SJSA1 (cell line): ENCODE data around the gene PAK4. TPM values are rescaled to one million over a fixed set of nuclear protein-coding genes. Genes with fewer than 3 reads are reported as not detected.

ENCODE experiments used
- DNase-seq, 2 experiments: peaks; one replicate each; pipeline ENCODE4 v3.0.0-alpha.2; 2015 to 2020; ENCODE audit warnings: low spot score in 2 of 2, low read depth in 1 of 2
- H3K27ac ChIP-seq: fragments of 250-450 bp; sonication (Bioruptor Pico); 2 replicates; pipeline ENCODE4 v1.5.1; 2020; ENCODE audit warnings: mild to moderate bottlenecking, moderate library complexity
- H3K27me3 ChIP-seq: fragments of 250-450 bp; sonication (Bioruptor Pico); replicated peaks from 2 replicates; pipeline ENCODE4 v1.5.1; 2020; ENCODE audit warnings: mild to moderate bottlenecking, moderate library complexity
- H3K36me3 ChIP-seq: fragments of 250-450 bp; sonication (Bioruptor Pico); 2 replicates; pipeline ENCODE4 v1.5.1; 2020; ENCODE audit warnings: mild to moderate bottlenecking
- H3K4me1 ChIP-seq: fragments of 250-450 bp; sonication (Bioruptor Pico); replicated peaks from 2 replicates; pipeline ENCODE4 v1.6.1; 2021; ENCODE audit warnings: mild to moderate bottlenecking
- H3K4me3 ChIP-seq: fragments of 250-450 bp; sonication (Bioruptor Pico); 2 replicates; pipeline ENCODE4 v1.5.1; 2020; ENCODE audit warnings: mild to moderate bottlenecking
- H3K9me3 ChIP-seq: fragments of 250-450 bp; sonication (Bioruptor Pico); replicated peaks from 2 replicates; pipeline ENCODE4 v1.5.1; 2020; ENCODE audit warnings: mild to moderate bottlenecking
- total RNA-seq: library from RNA; depleted of rRNA; stranded (reverse); fragments of >200 nt; shearing (Covaris generic); gene quantifications from 2 replicates; pipeline ENCODE4 v1.2.3, GENCODE V29; 2014

PAK4 gene
- total RNA-seq, 1 experiment from 2014 or later = 7.2 TPM

DNA sequence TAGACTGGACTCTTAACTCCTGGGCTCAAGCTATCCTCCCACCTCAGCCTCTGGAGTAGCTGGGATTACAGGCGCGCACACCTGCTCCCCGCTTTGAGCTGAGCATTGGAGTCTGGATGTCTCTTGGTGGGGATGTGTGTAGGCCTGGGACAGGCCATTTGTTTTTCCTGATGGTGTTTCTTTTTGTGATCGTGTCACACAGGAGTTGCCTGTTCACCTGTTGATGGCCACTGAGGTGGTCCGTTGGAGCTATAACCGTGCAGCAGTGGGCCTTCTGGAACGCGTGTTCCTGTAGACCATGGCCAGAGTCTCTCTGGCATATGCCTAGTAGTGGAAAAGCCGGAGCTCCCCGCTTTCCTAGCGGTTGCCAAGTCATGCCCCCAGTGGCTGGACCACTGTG lies 3.5 kb downstream of the PAK4 start:
- H3K27me3 ChIP-seq = no peaks in the 10 kb centered on the region
- H3K36me3 ChIP-seq = peaks cover 13% of the 10 kb centered on the region; the same call in 1 of the 2 replicates
- H3K9me3 ChIP-seq = no peaks in the 10 kb centered on the region
- peaks cover 9% of the 10 kb centered on the region for H3K4me1 ChIP-seq
- H3K27ac ChIP-seq = no peak overlapping the region
- H3K4me3 ChIP-seq = no peak overlapping the region
- DNase-seq = no peak

DNA sequence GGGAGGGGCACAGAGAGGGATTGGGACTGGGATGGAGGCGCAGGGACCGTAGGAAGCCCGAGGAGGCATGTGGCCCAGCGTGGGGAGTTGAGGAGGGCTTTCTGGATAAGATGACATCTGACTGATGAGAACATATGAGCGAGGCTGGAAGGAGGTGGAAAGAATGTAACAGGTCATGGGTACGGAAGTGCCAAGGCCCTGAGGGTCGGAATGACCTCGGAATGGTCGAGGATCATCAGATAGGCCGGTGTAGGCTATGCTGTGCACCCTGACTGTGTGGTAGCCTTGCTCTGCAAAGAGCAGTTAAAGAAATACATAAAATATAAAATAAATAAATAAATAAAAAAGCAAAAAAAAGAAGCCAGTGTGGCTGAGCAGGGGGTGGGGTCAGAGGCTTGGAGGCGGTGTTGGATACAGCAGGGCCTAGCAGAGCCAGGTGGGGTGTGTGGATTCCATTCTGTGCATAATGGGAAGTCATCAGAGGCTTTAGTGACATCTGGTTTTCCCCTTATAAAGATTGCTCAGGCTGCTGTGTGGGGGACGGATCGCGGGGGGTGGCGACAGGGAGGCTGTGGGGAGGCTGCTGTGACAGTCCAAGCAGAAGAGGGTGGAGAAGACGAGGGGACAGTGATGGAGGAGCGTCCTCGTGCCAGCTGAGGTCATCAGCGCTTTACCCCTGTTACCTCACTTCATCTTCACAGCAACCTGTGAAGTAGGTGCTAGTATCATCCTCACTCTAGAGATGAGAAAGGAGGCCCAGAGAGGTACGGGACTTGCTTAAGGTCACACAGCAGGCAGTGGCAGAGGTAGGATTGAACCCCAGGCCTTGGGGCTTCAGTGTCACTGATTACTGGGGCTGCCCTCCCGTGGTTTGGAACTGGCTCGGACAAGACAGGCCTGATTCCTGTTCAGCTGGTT lies 5.0 kb downstream of the PAK4 start:
- Histone ChIP-seq H3K27me3 (no peaks in the 10 kb centered on the region), H3K36me3 (peaks cover 13% of the 10 kb centered on the region; the same call in 1 of the 2 replicates), H3K4me3 (no peak overlapping the region), H3K4me1 (peaks cover 9% of the 10 kb centered on the region), H3K9me3 (no peaks in the 10 kb centered on the region), H3K27ac (no peak overlapping the region)
- DNase-seq = no peak

DNA sequence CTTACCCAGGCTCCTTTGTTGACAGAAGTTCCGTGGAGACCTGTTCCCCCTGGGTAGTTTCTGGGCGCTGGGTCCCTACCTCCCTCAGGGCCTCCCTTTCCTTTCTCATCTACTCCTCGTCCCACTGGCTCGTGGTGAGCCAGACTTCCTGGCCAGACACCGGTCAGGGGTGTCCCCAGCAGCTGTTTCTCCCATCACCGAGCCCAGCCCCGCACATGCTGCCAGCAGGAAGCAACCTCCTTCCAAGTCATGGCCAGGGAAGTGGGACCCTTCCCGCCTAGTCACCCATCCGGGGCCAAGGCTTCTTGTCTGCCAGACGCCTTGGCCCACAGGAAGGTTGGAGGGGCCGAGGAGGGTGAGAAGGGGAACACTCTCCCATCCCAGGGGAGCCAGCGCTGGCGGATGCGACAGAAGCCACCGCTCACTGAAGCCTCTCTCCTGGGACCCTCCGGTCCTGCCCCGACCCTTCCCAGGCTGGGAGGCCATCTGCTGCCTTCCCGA lies 5.7 kb downstream of the PAK4 start:
- no peak overlapping the region for H3K4me3 ChIP-seq
- DNase-seq = no peak
- no peaks in the 10 kb centered on the region for H3K9me3 ChIP-seq
- H3K27me3 ChIP-seq = no peaks in the 10 kb centered on the region
- H3K36me3 ChIP-seq = peaks cover 13% of the 10 kb centered on the region; the same call in 1 of the 2 replicates
- H3K4me1 ChIP-seq = peaks cover 11% of the 10 kb centered on the region
- H3K27ac ChIP-seq = no peak overlapping the region

DNA sequence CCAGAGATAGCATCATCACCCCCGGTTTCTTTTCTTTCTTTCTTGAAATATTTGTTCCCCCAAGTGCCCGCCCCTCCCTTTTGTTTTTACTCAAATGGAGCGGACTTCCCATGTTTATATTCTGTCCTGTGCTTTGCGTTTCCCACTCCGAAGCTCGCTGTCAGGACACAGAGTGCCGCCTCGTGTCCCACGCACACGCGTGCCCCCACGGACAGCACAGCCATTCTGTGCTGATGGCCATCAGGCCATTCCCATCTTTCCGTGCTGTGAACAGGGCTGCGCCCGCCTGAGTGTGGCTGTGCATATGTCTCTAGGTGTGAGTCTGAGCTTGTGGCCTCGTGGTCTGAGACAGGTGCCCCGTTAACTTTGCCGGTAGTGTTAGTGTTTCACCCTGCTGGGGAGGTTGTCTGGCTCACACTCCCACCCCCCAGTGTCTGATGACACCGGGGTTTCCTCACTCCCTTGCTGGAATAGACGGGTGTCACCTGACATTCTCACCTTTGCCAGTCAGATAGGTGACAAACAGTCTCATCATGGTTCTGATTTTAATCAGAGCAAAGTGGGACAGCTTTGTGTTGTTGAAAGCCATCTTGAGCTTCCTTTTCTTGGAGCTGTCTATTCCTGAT lies 6.9 kb downstream of the PAK4 start:
- no peak for DNase-seq
- H3K36me3 ChIP-seq = peaks cover 12% of the 10 kb centered on the region; the same call in 1 of the 2 replicates
- no peak overlapping the region for H3K4me3 ChIP-seq
- no peaks in the 10 kb centered on the region for H3K27me3 ChIP-seq
- no peak overlapping the region for H3K27ac ChIP-seq
- H3K4me1 ChIP-seq = peaks cover 11% of the 10 kb centered on the region
- H3K9me3 ChIP-seq = no peaks in the 10 kb centered on the region

DNA sequence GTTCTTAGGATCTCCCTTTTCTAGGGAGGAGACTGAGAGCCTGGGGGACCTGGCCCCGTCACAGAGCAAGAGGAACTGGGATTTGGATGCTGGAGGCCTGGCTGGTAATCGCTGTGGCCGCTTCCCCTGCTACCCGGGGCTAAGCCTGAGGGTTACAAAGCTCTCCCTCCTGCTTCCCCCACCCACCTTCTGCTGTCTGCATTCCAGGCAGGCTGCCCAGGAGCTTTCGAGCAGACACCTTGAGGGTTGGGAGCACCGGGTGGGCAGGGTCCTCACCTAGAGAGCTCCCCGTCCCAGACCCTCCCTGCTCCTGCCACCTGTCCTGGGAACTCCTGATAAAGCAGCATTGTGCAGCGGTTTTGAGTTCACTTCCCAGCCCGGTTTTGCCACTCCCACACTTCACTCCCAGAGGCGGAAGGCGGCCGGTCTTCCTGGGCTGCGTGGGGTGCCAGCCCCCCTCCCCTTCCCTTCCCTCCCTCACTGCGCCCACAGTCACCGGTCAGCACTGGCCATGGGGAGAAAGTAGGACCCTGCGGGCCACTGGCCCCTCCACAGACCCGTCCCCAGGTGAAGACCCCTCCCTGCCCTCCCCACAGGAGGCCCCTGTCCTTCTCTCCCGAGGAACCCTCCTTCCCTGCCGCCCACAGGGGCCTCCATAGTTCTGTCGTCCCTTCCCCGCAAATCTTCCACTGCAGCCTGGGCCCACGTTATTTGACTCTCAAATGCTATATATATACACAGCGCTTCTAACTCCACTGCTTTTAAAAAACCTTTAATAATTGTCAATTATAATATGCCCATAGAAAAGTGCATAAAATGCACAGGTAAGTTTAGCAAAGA lies 8.1 kb downstream of the PAK4 start:
- H3K27me3 ChIP-seq = no peaks in the 10 kb centered on the region
- H3K4me3 ChIP-seq = no peak overlapping the region
- DNase-seq = no peak
- no peaks in the 10 kb centered on the region for H3K9me3 ChIP-seq
- H3K36me3 ChIP-seq = 0 out of 2 replicates have a peak, but pooled peaks cover 5% of the 10 kb centered on the region
- peaks cover 6% of the 10 kb centered on the region; the same call in 1 of the 2 replicates for H3K4me1 ChIP-seq
- no peak overlapping the region for H3K27ac ChIP-seq

DNA sequence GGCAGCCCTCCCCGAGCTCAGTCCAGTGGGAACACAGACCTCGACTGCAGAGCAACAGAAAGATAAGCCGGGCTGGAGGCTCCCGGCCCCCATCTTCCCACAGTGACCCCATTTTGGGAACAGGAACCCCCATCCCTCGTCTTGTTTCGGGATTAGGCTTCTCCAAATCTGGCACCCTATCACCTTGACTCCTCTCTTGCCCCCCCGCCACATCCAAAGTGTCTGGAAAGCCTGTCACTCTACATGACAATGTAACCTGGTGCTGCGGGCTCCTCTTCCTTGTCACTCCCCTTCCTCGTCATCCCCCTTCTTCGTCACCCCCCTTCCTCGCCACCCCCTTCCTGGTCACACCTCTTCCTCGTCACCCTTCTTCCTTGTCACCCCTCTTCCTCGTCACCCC lies 10.1 kb downstream of the PAK4 start:
- Histone ChIP-seq H3K9me3 (no peaks in the 10 kb centered on the region), H3K4me3 (no peak overlapping the region), H3K27ac (no peak overlapping the region), H3K36me3 (no peaks in the 10 kb centered on the region), H3K4me1 (peaks cover 13% of the 10 kb centered on the region), H3K27me3 (no peaks in the 10 kb centered on the region)
- DNase-seq = no peak

DNA sequence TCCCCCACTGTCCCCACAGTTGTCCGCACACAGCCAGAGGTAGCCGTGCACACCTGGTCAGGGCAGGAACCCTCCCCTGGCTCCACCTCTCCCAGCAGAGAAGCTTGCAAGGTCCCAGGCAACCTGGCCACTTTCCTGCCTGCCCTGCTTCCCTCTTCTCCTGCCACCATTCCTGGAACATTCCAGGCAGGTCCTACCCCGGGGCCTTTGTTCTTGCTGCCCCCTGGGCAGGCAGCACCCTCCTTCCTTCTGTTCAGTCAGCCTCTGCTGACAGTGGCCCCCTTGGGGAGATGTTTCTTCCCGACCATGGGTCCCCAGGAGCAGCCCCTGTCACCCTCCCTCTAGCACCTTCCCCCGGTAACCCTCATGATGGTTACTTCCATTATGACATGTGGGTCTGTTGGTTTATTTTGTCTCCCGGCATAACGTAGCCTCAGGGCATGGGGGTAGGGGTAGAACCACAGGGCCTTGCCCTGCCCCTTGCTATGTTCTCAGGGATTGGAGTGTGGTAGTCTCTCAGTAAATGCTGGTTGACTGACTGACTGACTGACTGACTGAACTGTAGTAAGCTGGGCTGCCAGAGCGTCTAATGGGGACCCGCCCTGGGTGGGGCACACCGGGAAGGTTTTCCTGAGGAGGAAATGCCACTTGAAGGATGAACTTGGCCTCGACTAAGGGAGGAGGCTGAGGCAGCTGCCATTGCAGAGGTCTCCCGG lies 10.8 kb downstream of the PAK4 start:
- no peaks in the 10 kb centered on the region for H3K27me3 ChIP-seq
- no peak for DNase-seq

DNA sequence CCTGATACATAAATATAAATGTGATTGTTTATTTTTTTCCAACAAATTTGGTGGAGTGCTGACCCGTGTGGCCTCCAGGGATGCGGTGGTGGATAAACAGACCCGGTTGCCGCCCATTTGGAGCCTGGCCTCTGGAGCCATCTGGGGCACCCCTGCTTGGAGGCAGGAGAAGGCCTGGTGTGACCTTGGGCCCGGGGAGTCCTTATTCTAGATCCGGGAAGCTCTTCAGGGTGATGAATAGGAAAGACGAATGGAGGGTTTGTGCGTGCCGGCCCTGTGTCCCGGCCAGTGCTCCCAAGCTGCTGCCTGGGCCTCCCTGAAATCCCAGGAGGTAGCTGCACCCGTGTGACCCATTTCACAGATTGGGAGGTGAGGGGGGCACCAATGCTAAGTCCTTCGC lies 11.5 kb downstream of the PAK4 start:
- H3K4me3 ChIP-seq = no peak overlapping the region
- no peak for DNase-seq
- no peaks in the 10 kb centered on the region for H3K9me3 ChIP-seq
- no peak overlapping the region for H3K27ac ChIP-seq
- no peaks in the 10 kb centered on the region for H3K36me3 ChIP-seq
- peaks cover 13% of the 10 kb centered on the region for H3K4me1 ChIP-seq
- no peaks in the 10 kb centered on the region for H3K27me3 ChIP-seq

More for the DNA sequence above, 10.8 kb downstream of the PAK4 start:
- no peak overlapping the region for H3K4me3 ChIP-seq
- H3K36me3 ChIP-seq = no peaks in the 10 kb centered on the region
- H3K9me3 ChIP-seq = no peaks in the 10 kb centered on the region
- peaks cover 13% of the 10 kb centered on the region for H3K4me1 ChIP-seq
- H3K27ac ChIP-seq = no peak overlapping the region

DNA sequence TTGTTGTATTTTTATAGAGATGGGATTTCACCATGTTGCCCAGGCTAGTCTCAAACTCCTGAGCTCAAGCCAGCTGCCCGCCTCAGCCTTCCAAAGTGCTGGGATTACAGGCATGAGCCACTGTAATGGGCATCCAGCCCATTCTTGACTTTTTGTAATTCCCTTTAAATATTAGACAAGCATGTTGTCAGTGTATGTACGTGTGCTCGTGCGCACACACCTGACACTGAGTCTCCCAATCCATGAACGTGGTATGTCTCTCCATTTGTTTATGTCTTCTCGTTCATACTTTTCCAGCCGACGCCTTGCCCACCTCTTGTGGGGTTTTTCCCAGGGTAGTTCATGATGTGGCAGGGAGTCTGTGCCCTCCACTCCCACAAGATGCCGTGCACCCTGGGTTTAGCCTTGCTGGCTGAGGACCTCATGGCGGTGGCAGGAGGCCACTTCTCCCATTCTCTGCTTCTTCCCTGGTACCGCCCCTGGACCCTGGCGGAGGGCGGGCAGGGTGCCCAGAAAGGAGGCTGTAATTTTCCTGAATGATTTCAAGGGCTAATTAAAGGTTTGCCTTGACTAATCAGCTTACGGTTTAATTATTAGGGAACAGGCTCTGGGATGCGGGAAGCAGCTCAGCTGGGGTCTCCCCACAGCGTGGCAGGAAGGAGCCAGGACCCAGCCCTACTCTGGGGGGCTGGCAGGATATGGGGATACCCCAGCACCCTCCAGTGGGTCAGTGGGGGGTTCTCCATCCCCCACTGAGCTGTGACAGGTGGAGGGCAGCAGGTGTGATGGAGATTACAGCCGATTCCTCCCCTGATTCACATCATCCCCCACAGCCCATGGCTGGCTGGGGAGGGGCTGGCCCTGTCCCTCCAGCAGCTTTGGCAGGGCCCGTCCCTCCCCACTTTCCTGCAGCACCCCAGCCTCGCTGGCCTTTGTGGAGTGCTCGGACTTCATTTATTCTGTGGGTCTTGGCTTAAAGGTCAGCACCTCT lies 12.9 kb downstream of the PAK4 start:
- H3K4me3 ChIP-seq = no peak overlapping the region
- no peak overlapping the region for H3K27ac ChIP-seq
- peaks cover 13% of the 10 kb centered on the region for H3K4me1 ChIP-seq
- no peak for DNase-seq
- H3K36me3 ChIP-seq = no peaks in the 10 kb centered on the region
- H3K27me3 ChIP-seq = no peaks in the 10 kb centered on the region
- no peaks in the 10 kb centered on the region for H3K9me3 ChIP-seq

DNA sequence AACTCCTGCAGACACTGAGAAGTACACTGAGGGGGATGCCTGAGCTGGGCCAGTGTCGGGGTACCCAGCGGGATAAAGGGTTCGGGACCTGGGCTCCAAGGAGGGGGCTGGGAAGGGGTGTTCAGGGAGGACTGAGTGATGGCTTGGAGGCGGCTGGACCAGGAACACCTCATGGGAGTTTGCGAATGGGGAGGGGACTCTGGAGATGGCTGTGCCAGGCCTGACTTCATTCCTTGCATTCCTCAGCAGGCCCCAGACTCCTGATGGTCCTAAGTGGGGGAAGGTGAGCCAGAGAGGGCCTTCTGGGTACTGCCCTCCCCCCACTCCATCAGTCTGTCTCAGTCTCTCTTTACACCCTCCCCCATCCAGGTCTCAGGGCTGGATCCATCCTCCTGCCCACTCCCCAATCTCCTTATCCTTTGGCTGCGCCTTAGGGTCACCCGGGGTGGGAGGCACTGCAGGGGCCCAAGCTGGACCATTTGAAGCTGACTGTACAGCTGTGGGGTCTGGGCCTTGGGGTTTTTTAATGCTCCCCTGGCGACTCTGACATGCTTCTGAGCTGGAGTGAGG lies 13.8 kb downstream of the PAK4 start:
- Histone ChIP-seq H3K36me3 (no peaks in the 10 kb centered on the region), H3K27ac (no peak overlapping the region), H3K4me1 (peaks cover 13% of the 10 kb centered on the region), H3K9me3 (no peaks in the 10 kb centered on the region), H3K4me3 (no peak overlapping the region), H3K27me3 (no peaks in the 10 kb centered on the region)
- no peak for DNase-seq

DNA sequence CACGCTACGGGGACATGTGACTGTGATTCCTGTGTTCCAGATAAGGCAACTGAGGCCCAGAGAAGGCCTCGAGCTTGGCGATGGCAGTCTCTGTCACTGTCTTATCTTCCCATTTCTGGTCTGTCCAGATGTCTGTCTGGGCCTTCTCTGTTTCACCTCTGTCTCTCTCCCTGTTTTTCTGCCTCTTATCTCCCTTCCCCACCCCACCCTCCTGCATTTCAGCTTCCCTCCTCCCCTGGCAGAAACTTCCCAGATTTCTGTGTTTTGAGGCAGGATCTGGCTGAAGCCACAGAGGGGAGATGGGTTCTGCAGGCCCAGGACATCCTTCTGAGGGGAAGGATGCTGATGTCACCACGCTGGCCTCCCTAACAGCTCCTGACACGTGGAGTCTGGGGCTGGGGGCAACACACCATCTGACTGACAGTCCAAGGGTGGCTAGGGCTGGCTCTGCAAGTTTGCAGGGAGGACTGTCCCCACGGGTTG lies 14.4 kb downstream of the PAK4 start:
- Histone ChIP-seq H3K27ac (no peak overlapping the region), H3K27me3 (no peaks in the 10 kb centered on the region), H3K4me3 (no peak overlapping the region)

DNA sequence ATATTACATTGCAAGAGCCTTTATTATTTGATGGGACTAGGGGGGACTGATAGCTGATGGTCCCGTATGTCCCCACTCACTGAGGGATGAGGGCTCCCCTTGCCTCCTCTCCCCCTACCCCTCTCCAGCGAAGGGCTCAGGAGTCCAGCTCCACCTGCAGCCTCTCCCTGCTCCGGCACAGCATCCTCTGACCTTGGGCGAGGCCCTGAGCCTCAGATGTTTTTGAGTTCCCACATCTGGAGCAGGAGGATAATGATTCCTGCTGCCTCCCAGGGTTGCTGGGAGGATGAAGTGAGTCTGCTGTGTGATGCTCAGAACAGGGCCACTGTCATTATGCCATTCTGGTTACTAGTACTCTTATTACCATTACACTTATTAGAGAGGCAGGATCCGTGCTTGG lies 15.0 kb downstream of the PAK4 start:
- no peak for DNase-seq
- H3K27me3 ChIP-seq = no peaks in the 10 kb centered on the region
- H3K4me3 ChIP-seq = no peak overlapping the region
- peaks cover 13% of the 10 kb centered on the region for H3K4me1 ChIP-seq
- H3K27ac ChIP-seq = no peak overlapping the region
- no peaks in the 10 kb centered on the region for H3K36me3 ChIP-seq
- H3K9me3 ChIP-seq = no peaks in the 10 kb centered on the region

More for the DNA sequence above, 14.4 kb downstream of the PAK4 start:
- DNase-seq = no peak
- Histone ChIP-seq H3K9me3 (no peaks in the 10 kb centered on the region), H3K36me3 (no peaks in the 10 kb centered on the region), H3K4me1 (peaks cover 13% of the 10 kb centered on the region)
